Measurements from ENCODE around the gene NPHP4.

Gene NPHP4

GRCh38 chr1:5877683-5878530, 114.3 kb downstream of the NPHP4 start:
- no peak for DNase-seq (ENCODE audit: low spot score)

- DNase-seq (ENCODE audit: low spot score), result no peak
Measured at GRCh38 chr1:5877001-5877400, 115.2 kb downstream of the NPHP4 start.

DNA sequence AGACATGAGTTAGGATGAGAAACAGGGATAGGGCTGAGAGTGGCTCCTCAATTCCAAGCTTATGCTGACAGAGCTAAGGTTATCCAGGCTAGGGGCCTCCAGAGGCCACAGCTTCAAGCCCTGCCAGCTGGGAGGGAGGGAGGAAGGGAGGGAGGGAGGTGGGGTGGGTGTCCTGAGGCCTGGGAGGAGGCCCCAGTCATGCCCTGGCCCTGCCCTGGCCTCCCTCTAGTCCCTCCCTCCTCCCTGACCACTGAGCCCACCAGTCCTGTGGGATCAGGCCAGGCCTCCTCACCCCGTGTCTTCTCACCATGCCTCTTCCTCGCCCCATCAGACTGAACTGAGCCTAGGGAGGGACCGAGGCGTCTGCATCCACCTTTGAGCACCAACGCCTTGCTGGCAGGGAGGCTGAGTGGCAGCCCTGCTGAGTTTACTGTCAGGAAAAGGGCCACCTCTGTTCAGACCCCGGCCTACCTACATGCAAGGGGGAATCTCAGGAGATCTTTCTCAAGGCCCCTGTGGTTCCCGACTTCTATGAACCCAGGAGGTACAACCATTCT, 116.1 kb downstream of the NPHP4 start:
- no peak for DNase-seq (ENCODE audit: low spot score)

DNA sequence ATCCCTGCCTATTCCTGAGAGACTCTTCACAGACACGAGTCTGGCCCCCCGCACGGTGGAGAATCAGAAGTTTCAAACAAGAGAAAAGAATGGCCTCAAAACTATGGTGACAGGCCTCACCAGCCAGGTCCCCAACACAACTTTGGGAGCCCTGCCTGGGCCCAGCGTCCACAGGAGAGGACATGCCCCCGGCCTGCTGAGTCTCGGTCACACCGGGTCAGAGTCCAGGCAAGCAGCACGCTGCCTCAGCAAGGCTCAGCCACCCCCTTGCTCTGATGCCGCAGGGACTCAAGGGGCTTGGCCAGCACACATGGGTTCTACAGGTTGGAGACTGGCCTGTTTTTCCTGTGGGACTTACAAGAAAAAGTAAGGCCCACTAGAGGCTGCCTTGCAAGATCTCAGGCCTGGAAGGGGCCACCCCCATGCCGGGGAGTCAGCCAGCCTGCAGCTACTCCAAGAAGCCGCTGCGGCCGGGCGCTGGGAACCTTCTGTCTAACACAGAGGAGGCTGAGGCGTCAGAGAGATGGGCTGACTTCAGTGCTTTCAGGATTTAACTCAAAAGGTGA, 116.8 kb downstream of the NPHP4 start:
- no peak for DNase-seq (ENCODE audit: low spot score)

DNA sequence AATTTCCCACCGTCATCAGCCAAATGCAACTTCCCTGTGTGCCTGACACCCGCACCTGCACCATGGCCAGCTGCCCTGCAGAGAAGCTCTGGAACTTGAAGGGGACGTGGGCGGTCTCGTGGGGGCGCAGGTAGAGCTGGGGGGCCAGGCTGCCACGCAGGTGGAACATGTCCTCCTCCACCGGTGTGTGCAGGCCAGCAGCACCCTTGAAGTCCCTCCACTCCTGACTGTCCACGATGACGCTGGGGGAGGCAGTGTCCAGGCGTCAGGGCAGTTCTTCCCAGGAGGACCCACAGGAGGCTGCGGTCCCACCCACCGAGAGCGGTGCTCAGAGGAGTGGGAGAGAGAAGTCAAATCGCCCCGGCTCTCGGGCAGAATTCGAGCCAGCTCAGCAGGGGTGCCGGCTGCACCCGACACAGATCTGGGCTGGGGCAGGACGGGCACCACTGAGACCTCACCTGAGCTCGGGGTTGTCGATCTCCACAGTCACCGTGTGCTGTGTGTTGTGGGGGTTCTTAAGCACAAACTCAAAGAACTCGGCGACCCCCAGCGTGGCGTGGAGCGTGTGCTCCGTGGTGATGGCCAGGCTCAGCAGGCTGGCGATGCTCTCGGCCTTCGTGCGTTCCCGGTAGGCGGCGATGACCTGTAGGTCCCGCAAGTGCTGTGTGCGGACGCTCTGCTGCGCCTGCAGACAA, 117.7 kb downstream of the NPHP4 start:
- no peak for DNase-seq (ENCODE audit: low spot score)

DNA sequence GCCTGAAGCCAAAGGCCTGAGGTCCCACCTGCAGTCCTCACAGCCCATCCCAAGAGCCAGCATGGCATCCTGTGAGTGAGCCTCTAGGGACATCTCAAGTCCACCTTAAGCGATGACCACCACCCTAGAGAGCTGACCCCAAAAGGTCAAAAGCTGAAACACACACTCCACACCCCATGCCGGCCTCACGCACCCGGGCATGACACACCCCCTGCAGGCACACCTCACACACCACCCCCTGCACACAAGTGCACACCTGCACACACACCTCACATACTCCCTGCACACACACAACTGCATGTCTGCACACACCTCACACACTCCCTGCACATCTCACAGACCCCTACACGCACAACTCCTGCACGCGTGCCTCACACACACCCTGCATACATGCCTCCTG, 118.7 kb downstream of the NPHP4 start:
- no peak for DNase-seq (ENCODE audit: low spot score)

- DNase-seq (ENCODE audit: low spot score), result no peak
Measured at GRCh38 chr1:5872886-5873285, 119.3 kb downstream of the NPHP4 start.

- no peak for DNase-seq (ENCODE audit: low spot score)
Measured at GRCh38 chr1:5868931-5869500, 123.2 kb downstream of the NPHP4 start.

DNA sequence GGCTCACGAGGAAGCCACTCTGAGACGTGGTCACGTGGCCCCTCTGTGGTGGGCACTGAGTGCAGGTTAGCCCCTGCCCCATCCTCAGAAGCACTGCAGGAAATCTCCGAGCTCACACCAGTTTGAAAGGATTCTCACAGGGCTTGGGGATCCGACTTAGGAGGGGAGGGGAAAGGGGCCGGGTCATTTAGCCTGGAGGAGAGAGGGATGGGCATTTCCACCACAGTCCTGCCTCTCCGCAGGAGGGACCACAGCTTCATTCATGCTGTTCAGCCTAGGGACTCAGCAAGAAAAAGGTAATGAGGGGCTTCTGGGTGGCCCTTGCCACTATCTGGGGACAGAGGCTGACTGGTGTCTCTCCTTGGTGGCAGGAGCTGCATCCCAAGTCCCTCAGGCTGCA, 126.5 kb downstream of the NPHP4 start:
- DNase-seq (ENCODE audit: low spot score), result no peak

- DNase-seq (ENCODE audit: low spot score), result no peak
Measured at GRCh38 chr1:5865056-5865455, 127.2 kb downstream of the NPHP4 start.

GRCh38 chr1:5864256-5864655, 128.0 kb downstream of the NPHP4 start:
- no peak for DNase-seq (ENCODE audit: low spot score)

DNA sequence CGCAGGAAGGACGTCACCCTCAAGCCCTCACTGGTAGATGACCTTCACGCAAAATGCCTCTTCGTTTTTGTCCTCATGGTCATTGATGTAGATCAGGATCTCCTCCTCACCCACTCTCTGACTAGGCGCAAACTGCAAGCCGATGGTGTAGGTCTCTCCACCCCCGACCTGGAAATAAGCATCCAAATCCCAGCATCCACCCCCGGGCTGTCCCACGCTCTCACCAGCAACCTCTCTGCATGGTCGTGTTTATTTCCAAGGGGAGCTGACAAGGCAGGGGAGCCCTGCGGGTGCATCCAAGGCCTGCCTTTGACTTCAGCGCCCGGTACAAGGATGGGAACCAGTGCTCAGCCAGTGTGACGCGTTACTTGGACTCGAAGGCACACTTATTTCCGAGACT, 129.0 kb downstream of the NPHP4 start:
- DNase-seq (ENCODE audit: low spot score), result peak; percentile 29

- DNase-seq (ENCODE audit: low spot score), result no peak
Measured at GRCh38 chr1:5861871-5862825, 130.1 kb downstream of the NPHP4 start.

GRCh38 chr1:5860277-5860676, 131.9 kb downstream of the NPHP4 start:
- DNase-seq (ENCODE audit: low spot score), result no peak

- no peak for DNase-seq (ENCODE audit: low spot score)
Measured at GRCh38 chr1:5859766-5860165, 132.5 kb downstream of the NPHP4 start.

GRCh38 chr1:5858844-5859407, 133.3 kb downstream of the NPHP4 start:
- no peak for DNase-seq (ENCODE audit: low spot score)

- DNase-seq (ENCODE audit: low spot score), result no peak
Measured at GRCh38 chr1:5858246-5858645, 134.0 kb downstream of the NPHP4 start.

GRCh38 chr1:5857508-5858090, 134.6 kb downstream of the NPHP4 start:
- no peak for DNase-seq (ENCODE audit: low spot score)

- DNase-seq (ENCODE audit: low spot score), result no peak
Measured at GRCh38 chr1:5857011-5857410, 135.2 kb downstream of the NPHP4 start.

GRCh38 chr1:5856246-5856815, 135.9 kb downstream of the NPHP4 start:
- no peak for DNase-seq (ENCODE audit: low spot score)
